ENCODE measurements around the gene TBX4.
"Not testable (repeated sequence)": the region's sequence is repeated elsewhere in the genome, so short reads cannot be mapped to it uniquely, and the experiment has no call there.

TBX4 gene

GRCh38 chr17:61483778-61484116 lies 31.5 kb downstream of the TBX4 start:
- DNase-seq (ENCODE audit: low spot score) = no peak

- no peak for DNase-seq (ENCODE audit: low spot score)
These were observed 32.0 kb downstream of the TBX4 start for GRCh38 chr17:61484174-61484573.

GRCh38 chr17:61485067-61485775 lies 33.0 kb downstream of the TBX4 start:
- no peak for DNase-seq (ENCODE audit: low spot score)

- no peak for DNase-seq (ENCODE audit: low spot score)
These were observed 34.2 kb downstream of the TBX4 start for GRCh38 chr17:61486135-61487120.

GRCh38 chr17:61487161-61487988 lies 35.2 kb downstream of the TBX4 start:
- no peak for DNase-seq (ENCODE audit: low spot score)

- DNase-seq (ENCODE audit: low spot score) = no peak
These were observed 35.9 kb downstream of the TBX4 start for GRCh38 chr17:61487989-61488595.

- DNase-seq (ENCODE audit: low spot score) = no peak
These were observed 36.9 kb downstream of the TBX4 start for GRCh38 chr17:61488878-61489718.

- no peak for DNase-seq (ENCODE audit: low spot score)
These were observed 37.7 kb downstream of the TBX4 start for GRCh38 chr17:61489719-61490490.

GRCh38 chr17:61490540-61490975 lies 38.3 kb downstream of the TBX4 start:
- DNase-seq (ENCODE audit: low spot score) = no peak

- DNase-seq (ENCODE audit: low spot score) = no peak
These were observed 39.8 kb downstream of the TBX4 start for GRCh38 chr17:61491981-61492380.

- no peak for DNase-seq (ENCODE audit: low spot score)
These were observed 40.7 kb downstream of the TBX4 start for GRCh38 chr17:61492759-61493526.

GRCh38 chr17:61493830-61494324 lies 41.7 kb downstream of the TBX4 start:
- DNase-seq (ENCODE audit: low spot score) = not testable (repeated sequence)

GRCh38 chr17:61494325-61495160 lies 42.3 kb downstream of the TBX4 start:
- no peak for DNase-seq (ENCODE audit: low spot score)

GRCh38 chr17:61495161-61495857 lies 43.1 kb downstream of the TBX4 start:
- no peak for DNase-seq (ENCODE audit: low spot score)

- DNase-seq (ENCODE audit: low spot score) = no peak
These were observed 44.1 kb downstream of the TBX4 start for GRCh38 chr17:61496174-61496956.

GRCh38 chr17:61496957-61497653 lies 44.9 kb downstream of the TBX4 start:
- no peak for DNase-seq (ENCODE audit: low spot score)
